GM18520 (cell line): ENCODE results near the gene STK39.
A peak's percentile ranks its signal among the peaks of the same experiment; 100 is the strongest.

Experiments used
- ATAC-seq: cut with Tn5 transposase; IDR thresholded peaks from one replicate; pipeline ENCODE4 v1.9.1; 2021; ENCODE audit not compliant: unreplicated experiment

The STK39 gene

DNA sequence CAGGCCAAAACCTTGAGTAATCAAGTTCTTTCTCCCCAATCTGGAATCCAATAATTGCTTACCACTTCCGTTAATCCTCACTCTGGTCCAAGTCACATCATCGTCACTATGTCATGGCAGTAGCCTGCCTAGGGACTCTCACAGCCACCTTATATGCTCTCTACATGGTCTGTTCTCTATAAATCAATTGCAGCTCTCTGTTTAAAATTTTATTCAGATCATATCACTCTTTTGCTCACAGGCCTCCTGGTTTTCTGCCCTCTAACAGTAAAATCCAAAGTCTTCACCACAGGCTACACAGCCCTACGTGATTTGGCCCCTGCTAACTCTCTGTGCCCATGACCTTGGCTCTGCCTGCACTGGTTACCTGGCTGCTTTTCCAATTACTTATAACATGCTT lies 188.7 kb downstream of the STK39 start:
- ATAC-seq: no peak

DNA sequence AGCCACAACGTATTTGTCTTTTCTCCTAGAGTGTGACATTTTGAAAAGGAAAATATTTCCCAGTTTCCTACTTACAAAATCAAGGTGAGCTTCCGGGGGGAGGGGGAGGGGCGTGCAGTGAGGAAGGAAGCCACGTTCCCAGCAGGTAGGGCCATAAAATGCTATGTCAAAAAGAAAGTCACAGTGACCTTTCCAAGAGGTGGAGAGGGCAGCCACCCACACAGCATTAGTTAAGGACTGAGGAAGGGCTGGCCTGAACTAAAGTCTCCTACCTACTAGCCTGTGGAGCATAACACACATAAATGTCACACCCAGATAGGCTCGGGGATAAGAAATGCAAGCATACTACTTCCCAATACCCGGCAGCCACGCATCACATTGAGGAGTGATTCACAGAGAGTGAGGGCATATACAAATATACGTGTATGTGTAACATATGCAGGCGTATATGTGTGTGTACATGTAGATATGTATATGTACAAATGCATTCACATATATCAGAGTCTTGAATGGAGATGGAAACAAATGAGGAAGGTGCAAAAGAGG lies 191.1 kb downstream of the STK39 start:
- no peak for ATAC-seq

DNA sequence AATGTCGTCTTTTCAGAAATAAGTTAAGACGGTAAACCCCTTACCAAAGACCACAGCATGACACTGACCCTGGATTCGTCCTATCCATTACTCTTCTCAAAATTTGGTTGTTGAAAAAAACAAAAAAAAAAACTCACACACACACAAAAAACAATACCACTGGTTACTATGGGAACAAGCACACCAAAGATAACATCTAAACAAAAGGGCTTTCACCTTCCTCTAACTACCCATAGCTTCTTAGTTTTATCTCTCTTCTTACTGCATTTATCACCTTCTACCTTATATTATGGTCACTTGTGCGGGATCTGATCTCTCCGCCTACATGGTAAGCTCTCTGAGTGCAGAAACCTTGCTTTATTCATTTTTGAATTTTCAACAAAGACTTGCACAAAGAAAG lies 192.7 kb downstream of the STK39 start:
- ATAC-seq: no peak

- ATAC-seq: no peak
Observed at GRCh38 chr2:168053676-168054075, 193.7 kb downstream of the STK39 start.

- no peak for ATAC-seq
Observed at GRCh38 chr2:168052773-168053172, 194.6 kb downstream of the STK39 start.

GRCh38 chr2:168050377-168050776 lies 197.0 kb downstream of the STK39 start:
- no peak for ATAC-seq

DNA sequence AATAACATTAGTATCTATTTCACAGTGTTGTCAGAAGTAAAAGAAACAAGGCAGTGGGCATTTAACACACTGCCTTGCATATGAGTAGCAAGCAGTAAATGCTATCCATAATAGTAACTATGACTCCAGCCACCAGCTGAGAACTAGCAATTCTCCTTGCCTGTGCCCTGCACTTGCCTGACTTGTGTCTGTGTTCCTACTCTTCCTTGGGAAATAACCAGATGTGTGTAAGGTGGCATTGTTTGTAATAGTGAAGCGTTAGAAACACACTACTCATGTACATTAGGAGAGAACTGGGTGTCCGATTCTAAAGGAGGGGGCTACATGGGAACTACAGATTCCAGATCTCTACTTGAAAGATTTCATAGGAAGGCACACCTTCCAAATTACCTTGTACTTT lies 197.8 kb downstream of the STK39 start:
- ATAC-seq: no peak

GRCh38 chr2:168047091-168047690 lies 200.2 kb downstream of the STK39 start:
- ATAC-seq: no peak

DNA sequence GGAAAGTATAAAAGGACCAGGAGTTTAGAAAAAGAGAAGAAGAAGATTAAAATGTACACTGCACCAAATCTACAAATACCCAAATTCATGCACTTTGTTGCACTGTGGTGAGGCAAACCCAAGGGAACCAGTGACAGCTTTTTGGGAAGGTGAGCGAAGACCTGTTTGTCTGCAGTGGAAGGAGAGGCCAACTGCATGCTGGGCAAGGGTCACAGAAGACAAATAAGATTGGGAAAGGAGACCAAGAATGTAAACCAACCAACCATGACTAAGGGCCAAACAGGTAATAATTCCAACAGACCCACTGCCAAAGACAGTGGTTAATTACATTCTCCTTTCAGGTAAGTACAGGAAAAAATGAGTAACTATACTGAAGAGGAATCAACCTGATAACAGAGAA lies 202.8 kb downstream of the STK39 start:
- no peak for ATAC-seq

GRCh38 chr2:168044176-168044575 lies 203.2 kb downstream of the STK39 start:
- no peak for ATAC-seq

DNA sequence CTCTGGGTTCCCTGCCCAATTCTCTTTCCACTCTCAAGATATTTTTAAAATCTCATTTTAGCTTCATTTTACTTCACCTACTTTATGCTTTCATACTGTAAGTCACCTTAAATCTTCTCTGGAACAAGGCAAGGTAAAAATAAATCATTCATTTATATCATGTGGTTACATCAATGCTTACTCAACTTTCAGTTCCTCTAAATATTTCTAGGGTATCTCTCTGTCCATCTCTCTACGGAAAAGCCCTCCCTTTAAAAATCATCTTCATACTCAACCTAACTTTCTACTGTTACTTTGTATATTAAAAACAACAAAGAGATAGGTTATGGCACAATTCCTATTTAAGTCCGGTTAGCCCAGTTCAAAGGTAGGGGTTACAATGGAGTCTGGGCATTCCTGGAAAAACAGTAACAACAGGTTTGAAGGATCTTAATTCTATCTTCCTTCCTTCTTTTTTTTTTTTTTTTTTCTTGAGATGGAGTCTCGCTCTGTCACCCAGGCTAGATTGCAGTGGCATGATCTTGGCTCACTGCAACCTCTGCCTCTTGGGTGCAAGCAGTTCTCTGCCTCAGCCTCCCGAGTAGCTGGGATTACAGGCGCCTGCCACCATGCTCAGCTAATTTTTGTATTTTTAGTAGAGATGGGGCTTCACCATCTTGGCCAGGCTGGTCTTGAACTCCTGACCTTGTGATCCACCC lies 205.1 kb downstream of the STK39 start:
- peak; percentile 94 for ATAC-seq

DNA sequence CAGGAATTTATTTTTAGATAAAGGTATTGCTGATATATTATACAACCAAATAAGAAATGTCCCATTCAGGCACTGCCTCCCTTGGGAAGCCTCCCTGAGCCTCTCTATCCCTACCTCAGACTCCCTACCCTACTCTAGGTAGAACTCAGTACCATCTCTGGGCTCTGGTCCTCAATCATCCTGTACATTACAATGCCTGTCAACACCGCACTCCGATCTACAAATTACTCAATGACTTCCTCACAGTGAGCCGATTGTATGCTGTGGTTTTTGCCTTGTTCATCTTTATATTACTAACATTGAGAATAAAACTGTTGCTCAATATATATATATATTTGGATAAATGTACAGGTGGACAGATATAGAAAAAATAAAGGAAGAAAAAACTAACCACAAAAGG lies 207.5 kb downstream of the STK39 start:
- ATAC-seq: no peak

- ATAC-seq: no peak
Observed at GRCh38 chr2:168037778-168038177, 209.6 kb downstream of the STK39 start.

GRCh38 chr2:168035458-168035857 lies 211.9 kb downstream of the STK39 start:
- ATAC-seq: peak; percentile 85

GRCh38 chr2:168034616-168035015 lies 212.8 kb downstream of the STK39 start:
- ATAC-seq: no peak

GRCh38 chr2:168033966-168034365 lies 213.4 kb downstream of the STK39 start:
- ATAC-seq: no peak

GRCh38 chr2:168032091-168032490 lies 215.3 kb downstream of the STK39 start:
- no peak for ATAC-seq

- peak; percentile 79 for ATAC-seq
Observed at GRCh38 chr2:168030862-168031624, 216.4 kb downstream of the STK39 start.

DNA sequence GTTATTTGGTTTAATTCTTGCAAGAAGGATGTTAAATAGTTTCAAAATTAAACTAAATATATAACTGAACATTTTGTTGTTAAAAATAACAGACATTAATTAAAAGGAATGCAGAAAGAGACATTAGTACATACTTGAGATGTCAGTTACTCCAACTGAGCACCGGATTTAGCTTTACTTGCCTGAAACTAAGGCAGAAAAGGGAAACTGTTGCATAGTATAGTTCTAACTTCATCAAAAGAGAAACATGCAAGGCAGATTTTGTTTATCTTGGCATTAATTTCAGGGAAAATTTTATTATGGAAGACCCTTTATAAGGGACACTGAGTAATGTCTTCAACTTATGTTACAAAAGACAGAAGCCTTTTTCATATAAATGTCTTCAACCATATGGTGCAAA lies 218.3 kb downstream of the STK39 start:
- ATAC-seq: no peak

GRCh38 chr2:168028362-168028761 lies 219.0 kb downstream of the STK39 start:
- no peak for ATAC-seq

DNA sequence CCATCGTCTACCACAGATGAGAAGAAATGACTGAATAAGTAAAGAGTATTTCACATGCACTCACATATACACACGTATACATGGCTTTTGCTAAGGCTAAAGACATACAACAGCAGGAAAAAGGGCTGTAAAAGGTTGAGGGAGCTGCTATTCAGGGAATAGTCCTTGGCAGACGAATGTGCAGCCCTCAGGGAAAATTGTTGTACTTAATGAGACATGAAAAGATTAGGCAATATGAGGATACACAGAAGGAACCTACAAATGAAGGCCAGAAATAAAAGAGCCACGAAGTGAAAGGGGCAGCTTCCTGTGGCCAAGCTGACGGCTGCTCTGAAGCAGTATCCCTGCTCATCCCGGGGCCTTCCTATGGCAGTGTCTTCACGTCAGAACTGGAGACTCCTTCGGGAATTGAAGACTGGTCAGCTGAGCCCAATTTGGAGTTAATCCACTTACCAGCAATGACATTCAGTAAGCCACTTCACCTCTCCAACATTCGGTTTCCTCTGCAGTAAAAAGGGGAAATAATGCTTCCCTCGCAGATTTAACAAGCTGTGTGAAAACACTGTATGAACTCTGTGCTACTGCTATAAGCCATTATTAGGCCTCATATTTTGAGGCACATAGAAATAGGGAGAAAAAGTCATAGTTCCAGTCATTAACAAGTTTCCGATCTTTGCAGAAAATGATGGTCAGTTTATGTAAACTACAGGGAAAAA lies 221.8 kb downstream of the STK39 start:
- no peak for ATAC-seq
